GM11168 (cell line): ENCODE measurements around the gene HAUS3.
"Not testable (repeated sequence)": the region's sequence is repeated elsewhere in the genome, so short reads cannot be mapped to it uniquely, and the experiment has no call there.

ENCODE experiments used
- in situ Hi-C: fragments of 300-500 bp; cut with MboI; formaldehyde crosslinking; loops from one replicate; pipeline ENCODE4 v1.12.0; 2022; ENCODE audit warnings: low sequenced_read_pairs; ENCODE audit not compliant: unreplicated experiment

Gene HAUS3

GRCh38 chr4:2275546-2276251 is 33.8 kb upstream of the HAUS3 start:
- in situ Hi-C loops: no loop called here

- in situ Hi-C loops: not testable (repeated sequence)
These were observed 33.1 kb upstream of the HAUS3 start for GRCh38 chr4:2275044-2275397.

GRCh38 chr4:2274320-2275043 is 32.6 kb upstream of the HAUS3 start:
- in situ Hi-C loops: no loop called here

GRCh38 chr4:2273657-2274319 is 31.9 kb upstream of the HAUS3 start:
- in situ Hi-C loops: no loop called here

- in situ Hi-C loops: no loop called here
These were observed 31.3 kb upstream of the HAUS3 start for GRCh38 chr4:2273221-2273620.

- in situ Hi-C loops: no loop called here
These were observed 30.9 kb upstream of the HAUS3 start for GRCh38 chr4:2272828-2273120.

GRCh38 chr4:2272026-2272827 is 30.3 kb upstream of the HAUS3 start:
- in situ Hi-C loops: no loop called here

- in situ Hi-C loops: no loop called here
These were observed 29.5 kb upstream of the HAUS3 start for GRCh38 chr4:2271279-2272025.

- in situ Hi-C loops: no loop called here
These were observed 28.6 kb upstream of the HAUS3 start for GRCh38 chr4:2270341-2271165.

GRCh38 chr4:2269618-2270163 is 27.8 kb upstream of the HAUS3 start:
- in situ Hi-C loops: no loop called here

- in situ Hi-C loops: no loop called here
These were observed 27.2 kb upstream of the HAUS3 start for GRCh38 chr4:2269206-2269531.

- in situ Hi-C loops: no loop called here
These were observed 26.7 kb upstream of the HAUS3 start for GRCh38 chr4:2268357-2269205.

- in situ Hi-C loops: no loop called here
These were observed 25.9 kb upstream of the HAUS3 start for GRCh38 chr4:2267841-2268240.

- in situ Hi-C loops: no loop called here
These were observed 25.4 kb upstream of the HAUS3 start for GRCh38 chr4:2267320-2267811.

- in situ Hi-C loops: no loop called here
These were observed 24.9 kb upstream of the HAUS3 start for GRCh38 chr4:2266821-2267220.

- in situ Hi-C loops: no loop called here
These were observed 24.3 kb upstream of the HAUS3 start for GRCh38 chr4:2266181-2266580.

- in situ Hi-C loops: no loop called here
These were observed 23.5 kb upstream of the HAUS3 start for GRCh38 chr4:2265113-2266110.
